ENCODE results near the gene PTHLH.

Gene PTHLH

GRCh38 chr12:27966870-27967269, 5.7 kb downstream of the PTHLH start:
- no peak for DNase-seq (ENCODE audit: low read depth, low spot score)
- Histone ChIP-seq H3K36me3 (ENCODE audit: control insufficient read depth, insufficient read depth, low read length) (no peaks in the 10 kb centered on the region), H3K4me1 (ENCODE audit: control insufficient read depth, insufficient read depth, low read length) (no peaks in the 10 kb centered on the region), H3K27ac (ENCODE audit: low read length) (no peak overlapping the region), H3K4me3 (ENCODE audit: low read length) (no peak overlapping the region), H3K9me3 (ENCODE audit: control insufficient read depth, insufficient read depth, low read length) (no peaks in the 10 kb centered on the region), H3K27me3 (ENCODE audit: control insufficient read depth, insufficient read depth, low read length) (peaks cover 31% of the 10 kb centered on the region)
- no CpG with 5 or more reads among the region's 2 CpGs for WGBS (ENCODE audit: insufficient coverage, insufficient read length)

GRCh38 chr12:27965966-27966365, 6.6 kb downstream of the PTHLH start:
- no peak overlapping the region for H3K27ac ChIP-seq (ENCODE audit: low read length)
- H3K27me3 ChIP-seq (ENCODE audit: control insufficient read depth, insufficient read depth, low read length) = peaks cover 24% of the 10 kb centered on the region
- no peaks in the 10 kb centered on the region for H3K9me3 ChIP-seq (ENCODE audit: control insufficient read depth, insufficient read depth, low read length)
- H3K4me3 ChIP-seq (ENCODE audit: low read length) = no peak overlapping the region
- WGBS (ENCODE audit: insufficient coverage, insufficient read length) = no CpG with 5 or more reads among the region's 2 CpGs
- no peaks in the 10 kb centered on the region for H3K4me1 ChIP-seq (ENCODE audit: control insufficient read depth, insufficient read depth, low read length)
- no peaks in the 10 kb centered on the region for H3K36me3 ChIP-seq (ENCODE audit: control insufficient read depth, insufficient read depth, low read length)
- DNase-seq (ENCODE audit: low read depth, low spot score) = no peak

- no peak for DNase-seq (ENCODE audit: low read depth, low spot score)
- Histone ChIP-seq H3K4me3 (ENCODE audit: low read length) (no peak overlapping the region), H3K27me3 (ENCODE audit: control insufficient read depth, insufficient read depth, low read length) (peaks cover 18% of the 10 kb centered on the region), H3K27ac (ENCODE audit: low read length) (no peak overlapping the region), H3K4me1 (ENCODE audit: control insufficient read depth, insufficient read depth, low read length) (no peaks in the 10 kb centered on the region), H3K9me3 (ENCODE audit: control insufficient read depth, insufficient read depth, low read length) (no peaks in the 10 kb centered on the region), H3K36me3 (ENCODE audit: control insufficient read depth, insufficient read depth, low read length) (no peaks in the 10 kb centered on the region)
- WGBS (ENCODE audit: insufficient coverage, insufficient read length) = no CpG with 5 or more reads among the region's 1 CpG
These were observed 7.1 kb downstream of the PTHLH start for GRCh38 chr12:27965411-27965810.

GRCh38 chr12:27964123-27964522, 8.4 kb downstream of the PTHLH start:
- Histone ChIP-seq H3K27ac (ENCODE audit: low read length) (no peak overlapping the region), H3K9me3 (ENCODE audit: control insufficient read depth, insufficient read depth, low read length) (no peaks in the 10 kb centered on the region), H3K4me1 (ENCODE audit: control insufficient read depth, insufficient read depth, low read length) (no peaks in the 10 kb centered on the region), H3K27me3 (ENCODE audit: control insufficient read depth, insufficient read depth, low read length) (peaks cover 13% of the 10 kb centered on the region), H3K4me3 (ENCODE audit: low read length) (no peak overlapping the region), H3K36me3 (ENCODE audit: control insufficient read depth, insufficient read depth, low read length) (no peaks in the 10 kb centered on the region)
- WGBS (ENCODE audit: insufficient coverage, insufficient read length) = no CpG with 5 or more reads among the region's 4 CpGs
- no peak for DNase-seq (ENCODE audit: low read depth, low spot score)

GRCh38 chr12:27960821-27961220, 11.7 kb downstream of the PTHLH start:
- H3K36me3 ChIP-seq (ENCODE audit: control insufficient read depth, insufficient read depth, low read length) = no peaks in the 10 kb centered on the region
- WGBS (ENCODE audit: insufficient coverage, insufficient read length) = no CpG with 5 or more reads among the region's 3 CpGs
- no peaks in the 10 kb centered on the region for H3K4me1 ChIP-seq (ENCODE audit: control insufficient read depth, insufficient read depth, low read length)
- no peaks in the 10 kb centered on the region for H3K9me3 ChIP-seq (ENCODE audit: control insufficient read depth, insufficient read depth, low read length)
- no peaks in the 10 kb centered on the region for H3K27me3 ChIP-seq (ENCODE audit: control insufficient read depth, insufficient read depth, low read length)
- DNase-seq (ENCODE audit: low read depth, low spot score) = no peak
- H3K27ac ChIP-seq (ENCODE audit: low read length) = no peak overlapping the region
- no peak overlapping the region for H3K4me3 ChIP-seq (ENCODE audit: low read length)

DNA sequence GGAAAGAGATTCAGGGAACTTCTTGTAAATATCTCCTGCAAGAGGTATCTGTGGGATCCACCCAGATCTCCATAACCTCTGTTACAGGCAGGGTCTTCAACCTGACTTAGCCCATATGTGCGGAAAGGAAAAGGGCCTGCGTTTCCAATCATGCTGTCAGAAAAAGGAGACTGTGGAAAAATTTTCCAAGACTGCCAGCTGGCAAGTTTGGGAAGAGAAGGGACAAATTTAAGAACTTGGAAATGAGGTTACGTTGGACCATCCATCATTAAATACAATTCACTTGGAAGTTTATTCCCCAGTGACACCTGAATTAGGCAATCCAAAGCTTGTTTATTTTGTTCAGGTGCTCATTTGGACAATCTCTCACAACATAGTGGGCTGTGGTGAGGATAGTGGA, 13.9 kb downstream of the PTHLH start:
- WGBS (ENCODE audit: insufficient coverage, insufficient read length) = no CpG with 5 or more reads among the region's 3 CpGs

DNA sequence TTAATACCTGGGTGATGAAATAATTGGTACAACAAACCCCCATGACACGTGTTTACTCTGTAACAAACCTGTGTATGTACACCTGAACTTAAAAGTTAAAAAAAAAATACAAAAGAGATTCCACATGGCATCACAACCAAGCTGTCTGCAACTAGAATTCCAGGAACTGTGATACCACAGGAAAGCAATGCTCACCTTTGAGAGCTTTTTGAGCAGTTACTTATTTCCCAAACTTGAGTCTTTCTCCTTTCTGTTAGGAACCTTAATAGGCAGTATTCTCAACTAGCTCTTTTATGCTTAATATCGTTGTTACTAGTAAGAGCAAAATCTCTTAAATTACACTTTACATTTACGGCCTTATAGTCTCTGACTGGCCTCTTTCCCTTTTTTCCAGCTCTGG, 15.2 kb downstream of the PTHLH start:
- Histone ChIP-seq H3K9me3 (ENCODE audit: control insufficient read depth, insufficient read depth, low read length) (no peaks in the 10 kb centered on the region), H3K36me3 (ENCODE audit: control insufficient read depth, insufficient read depth, low read length) (no peaks in the 10 kb centered on the region), H3K4me1 (ENCODE audit: control insufficient read depth, insufficient read depth, low read length) (no peaks in the 10 kb centered on the region), H3K4me3 (ENCODE audit: low read length) (no peak overlapping the region), H3K27ac (ENCODE audit: low read length) (no peak overlapping the region), H3K27me3 (ENCODE audit: control insufficient read depth, insufficient read depth, low read length) (no peaks in the 10 kb centered on the region)
- WGBS (ENCODE audit: insufficient coverage, insufficient read length) = no CpG with 5 or more reads among the region's 3 CpGs
- no peak for DNase-seq (ENCODE audit: low read depth, low spot score)

More for the DNA sequence above, 13.9 kb downstream of the PTHLH start:
- no peak for DNase-seq (ENCODE audit: low read depth, low spot score)
- Histone ChIP-seq H3K36me3 (ENCODE audit: control insufficient read depth, insufficient read depth, low read length) (no peaks in the 10 kb centered on the region), H3K27me3 (ENCODE audit: control insufficient read depth, insufficient read depth, low read length) (no peaks in the 10 kb centered on the region), H3K27ac (ENCODE audit: low read length) (no peak overlapping the region), H3K9me3 (ENCODE audit: control insufficient read depth, insufficient read depth, low read length) (no peaks in the 10 kb centered on the region), H3K4me1 (ENCODE audit: control insufficient read depth, insufficient read depth, low read length) (no peaks in the 10 kb centered on the region), H3K4me3 (ENCODE audit: low read length) (no peak overlapping the region)

DNA sequence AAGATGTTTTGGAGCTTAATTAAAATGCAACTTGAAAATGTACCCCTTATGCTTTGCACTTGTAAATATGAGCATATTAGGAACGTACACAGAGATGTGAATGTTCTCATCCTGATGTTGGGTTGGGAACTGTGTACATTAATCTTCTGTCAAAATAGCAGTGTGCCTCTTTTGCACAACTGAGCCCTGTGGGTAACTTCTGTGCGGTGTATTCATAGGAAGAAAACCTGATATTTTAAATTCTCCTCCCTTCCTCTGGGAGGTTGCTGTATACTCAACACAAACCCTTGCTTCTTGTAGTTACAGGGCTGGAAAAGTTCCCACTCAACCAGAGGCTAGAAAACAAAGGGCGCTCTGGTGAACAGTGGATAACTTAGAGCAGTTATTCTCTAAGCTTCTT, 18.7 kb downstream of the PTHLH start:
- DNase-seq (ENCODE audit: low read depth, low spot score) = no peak
- H3K36me3 ChIP-seq (ENCODE audit: control insufficient read depth, insufficient read depth, low read length) = no peaks in the 10 kb centered on the region
- no peaks in the 10 kb centered on the region for H3K27me3 ChIP-seq (ENCODE audit: control insufficient read depth, insufficient read depth, low read length)
- peaks cover 1% of the 10 kb centered on the region; the same call in 1 of the 2 replicates for H3K4me1 ChIP-seq (ENCODE audit: control insufficient read depth, insufficient read depth, low read length)
- WGBS (ENCODE audit: insufficient coverage, insufficient read length) = no CpG with 5 or more reads among the region's 3 CpGs
- no peaks in the 10 kb centered on the region for H3K9me3 ChIP-seq (ENCODE audit: control insufficient read depth, insufficient read depth, low read length)
- no peak overlapping the region for H3K4me3 ChIP-seq (ENCODE audit: low read length)
- H3K27ac ChIP-seq (ENCODE audit: low read length) = no peak overlapping the region

GRCh38 chr12:27953348-27953747, 19.2 kb downstream of the PTHLH start:
- Histone ChIP-seq H3K27ac (ENCODE audit: low read length) (no peak overlapping the region), H3K36me3 (ENCODE audit: control insufficient read depth, insufficient read depth, low read length) (no peaks in the 10 kb centered on the region), H3K4me1 (ENCODE audit: control insufficient read depth, insufficient read depth, low read length) (peaks cover 1% of the 10 kb centered on the region; the same call in 1 of the 2 replicates), H3K27me3 (ENCODE audit: control insufficient read depth, insufficient read depth, low read length) (no peaks in the 10 kb centered on the region), H3K9me3 (ENCODE audit: control insufficient read depth, insufficient read depth, low read length) (no peaks in the 10 kb centered on the region), H3K4me3 (ENCODE audit: low read length) (no peak overlapping the region)
- no CpG with 5 or more reads among the region's 4 CpGs for WGBS (ENCODE audit: insufficient coverage, insufficient read length)
- no peak for DNase-seq (ENCODE audit: low read depth, low spot score)

DNA sequence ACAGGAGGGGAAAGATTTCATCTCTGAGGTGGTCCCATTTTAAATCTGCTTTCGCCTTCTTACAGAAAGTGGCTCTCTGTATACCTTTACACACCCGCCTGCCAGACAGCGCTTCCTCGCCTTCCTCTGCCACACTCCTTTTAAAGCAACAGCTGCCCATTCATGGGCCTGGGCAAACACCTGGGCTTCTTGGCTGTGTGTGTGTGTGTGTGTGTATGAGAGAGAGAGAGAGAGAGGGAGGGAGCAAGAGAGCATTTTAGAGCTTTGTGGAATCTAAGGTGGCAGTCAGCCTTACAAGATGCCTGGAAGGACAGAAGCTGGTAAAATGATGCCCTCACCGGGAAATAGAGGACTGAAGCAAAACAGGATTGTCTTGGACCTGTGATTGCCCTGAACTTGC, 20.0 kb downstream of the PTHLH start:
- no CpG with 5 or more reads among the region's 5 CpGs for WGBS (ENCODE audit: insufficient coverage, insufficient read length)
- Histone ChIP-seq H3K27ac (ENCODE audit: low read length) (no peak overlapping the region), H3K9me3 (ENCODE audit: control insufficient read depth, insufficient read depth, low read length) (no peaks in the 10 kb centered on the region), H3K4me1 (ENCODE audit: control insufficient read depth, insufficient read depth, low read length) (peaks cover 1% of the 10 kb centered on the region; the same call in 1 of the 2 replicates), H3K4me3 (ENCODE audit: low read length) (no peak overlapping the region), H3K27me3 (ENCODE audit: control insufficient read depth, insufficient read depth, low read length) (no peaks in the 10 kb centered on the region), H3K36me3 (ENCODE audit: control insufficient read depth, insufficient read depth, low read length) (no peaks in the 10 kb centered on the region)
- no peak for DNase-seq (ENCODE audit: low read depth, low spot score)

DNA sequence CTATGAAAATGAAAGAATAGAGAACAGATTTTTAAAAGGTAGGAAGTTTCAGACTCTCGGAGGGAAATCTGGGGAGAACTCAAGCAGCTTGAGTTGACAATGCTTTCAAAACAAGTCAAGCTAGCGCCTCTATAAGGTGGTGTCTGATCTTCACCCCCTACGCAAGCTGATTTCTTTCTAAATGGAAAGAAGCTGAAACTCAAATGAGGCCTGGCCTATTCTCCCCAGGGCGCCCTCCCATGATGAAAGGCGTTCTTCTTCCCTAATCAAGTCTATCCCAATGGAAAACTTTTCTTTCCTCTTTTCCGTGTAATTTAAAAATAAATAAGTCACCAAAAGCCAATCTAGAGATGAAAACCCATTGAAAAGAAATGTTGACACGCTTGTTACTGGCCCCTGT, 20.6 kb downstream of the PTHLH start:
- no peaks in the 10 kb centered on the region for H3K9me3 ChIP-seq (ENCODE audit: control insufficient read depth, insufficient read depth, low read length)
- DNase-seq (ENCODE audit: low read depth, low spot score) = no peak
- no CpG with 5 or more reads among the region's 7 CpGs for WGBS (ENCODE audit: insufficient coverage, insufficient read length)
- no peak overlapping the region for H3K27ac ChIP-seq (ENCODE audit: low read length)
- H3K4me3 ChIP-seq (ENCODE audit: low read length) = no peak overlapping the region
- no peaks in the 10 kb centered on the region for H3K27me3 ChIP-seq (ENCODE audit: control insufficient read depth, insufficient read depth, low read length)
- peaks cover 1% of the 10 kb centered on the region; the same call in 1 of the 2 replicates for H3K4me1 ChIP-seq (ENCODE audit: control insufficient read depth, insufficient read depth, low read length)
- H3K36me3 ChIP-seq (ENCODE audit: control insufficient read depth, insufficient read depth, low read length) = no peaks in the 10 kb centered on the region

Measured in iPS DF 6.9 (cell line).